GM18507 (cell line): Measurements from ENCODE around the gene CD47.

Experiments
- DNase-seq: peaks from one replicate; pipeline ENCODE4 v3.0.0; 2011; ENCODE audit warnings: low read depth; ENCODE audit not compliant: insufficient read length; ENCODE audit errors: extremely low spot score
- FAIRE-seq: peaks from 2 replicates; lab custom pipeline; 2011; peaks lifted over from hg19 to GRCh38; lab: Jason Lieb, UNC

Gene CD47

DNA sequence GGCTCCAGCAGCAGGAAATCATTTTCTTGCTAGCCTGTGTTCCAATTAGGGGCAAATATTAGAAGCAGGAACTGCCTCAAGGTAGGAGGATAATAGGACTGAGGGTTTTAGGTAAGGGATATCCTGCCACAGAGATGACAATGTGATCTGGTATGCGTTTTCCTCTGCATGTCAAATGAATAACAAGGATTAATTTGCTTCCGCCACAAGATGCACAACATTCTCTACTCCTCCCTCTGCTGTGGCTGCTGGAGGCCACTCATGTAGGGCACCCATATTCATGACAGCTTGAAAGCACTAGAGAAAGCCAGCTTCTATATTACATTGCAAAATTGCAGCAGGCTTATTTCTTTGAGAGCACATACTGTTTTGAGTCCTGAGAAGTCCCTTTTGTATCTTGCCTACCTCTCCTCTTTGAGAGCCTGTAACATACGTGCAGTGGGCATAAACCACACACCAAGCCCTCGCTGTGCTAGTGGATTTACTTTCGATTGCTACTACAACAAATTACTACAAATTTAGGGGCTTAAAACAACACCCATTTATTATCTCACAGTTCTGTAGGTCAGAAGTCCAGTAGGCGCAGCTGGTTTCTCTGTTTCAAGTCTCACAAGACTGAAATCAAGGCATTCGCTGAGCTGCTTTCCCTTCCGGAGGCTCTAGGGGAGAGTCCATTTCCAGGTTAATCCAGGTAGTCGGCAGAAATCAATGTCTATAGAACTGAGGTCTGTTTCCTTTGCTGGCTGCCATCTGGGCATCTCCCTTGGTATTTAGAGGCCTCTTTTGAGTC lies 5.9 kb upstream of the CD47 start:
- FAIRE-seq (no peak), DNase-seq (no peak)

GRCh38 chr3:108093616-108094015 lies 2.8 kb upstream of the CD47 start:
- DNase-seq (no peak), FAIRE-seq (no peak)

DNA sequence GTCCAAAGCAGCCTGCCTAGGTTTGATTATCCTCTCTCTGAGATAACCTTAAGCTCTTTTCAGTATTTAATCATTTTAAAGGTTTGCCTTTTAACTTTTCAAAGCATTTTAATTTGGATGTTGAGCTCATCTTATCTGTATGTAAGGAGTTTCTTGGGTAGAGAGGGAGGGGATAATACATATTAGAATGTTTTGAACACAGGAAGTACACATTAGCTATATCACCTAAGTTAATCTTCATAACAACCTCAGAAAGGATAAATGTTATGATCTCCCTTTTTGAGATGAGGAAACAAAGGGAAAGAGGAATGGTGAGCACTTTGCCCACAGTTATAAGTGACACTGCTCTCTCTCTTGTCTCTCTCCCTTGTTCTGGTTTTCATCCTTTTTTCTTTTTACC lies 2.2 kb upstream of the CD47 start:
- no peak for DNase-seq
- FAIRE-seq = no peak

GRCh38 chr3:108092501-108092900 lies 1.7 kb upstream of the CD47 start:
- DNase-seq (no peak), FAIRE-seq (no peak)

GRCh38 chr3:108091498-108092250 lies 843 bp upstream of the CD47 start:
- peak; percentile 12 for DNase-seq

DNA sequence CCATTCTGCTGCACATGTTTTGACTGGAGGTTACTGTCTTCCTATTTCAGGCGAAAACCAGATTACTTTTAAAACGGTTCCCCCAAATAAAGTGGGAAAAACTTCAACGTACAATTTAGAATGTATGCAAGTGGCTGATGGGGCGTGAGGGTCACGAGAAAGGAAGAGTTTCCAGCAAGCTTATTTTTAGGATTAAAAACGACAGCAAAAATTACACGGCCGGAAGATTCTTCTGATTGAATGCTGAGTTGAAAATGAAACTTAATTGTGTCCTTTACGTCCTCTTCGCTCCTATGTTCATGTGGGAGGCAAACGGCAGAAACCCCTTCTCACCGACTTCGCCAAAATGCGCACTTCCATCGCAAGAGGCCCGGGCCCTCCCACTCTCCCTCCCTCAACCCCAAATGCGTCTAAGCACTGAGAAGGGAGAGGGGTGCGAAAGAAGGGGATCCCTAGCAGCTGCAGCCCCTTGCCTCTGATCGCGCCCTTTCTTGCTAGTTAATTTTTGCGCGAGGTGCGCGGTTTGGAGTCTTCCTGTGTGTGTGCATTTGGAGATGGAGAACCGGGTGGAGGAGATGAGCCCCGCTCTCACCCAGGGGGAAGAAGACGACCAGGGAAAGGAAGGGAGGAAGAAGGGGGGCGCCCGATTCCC lies 656 bp downstream of the CD47 start:
- FAIRE-seq (peak; percentile 82), DNase-seq (peak; percentile 8)

More at GRCh38 chr3:108091498-108092250, 843 bp upstream of the CD47 start:
- FAIRE-seq = no peak

DNA sequence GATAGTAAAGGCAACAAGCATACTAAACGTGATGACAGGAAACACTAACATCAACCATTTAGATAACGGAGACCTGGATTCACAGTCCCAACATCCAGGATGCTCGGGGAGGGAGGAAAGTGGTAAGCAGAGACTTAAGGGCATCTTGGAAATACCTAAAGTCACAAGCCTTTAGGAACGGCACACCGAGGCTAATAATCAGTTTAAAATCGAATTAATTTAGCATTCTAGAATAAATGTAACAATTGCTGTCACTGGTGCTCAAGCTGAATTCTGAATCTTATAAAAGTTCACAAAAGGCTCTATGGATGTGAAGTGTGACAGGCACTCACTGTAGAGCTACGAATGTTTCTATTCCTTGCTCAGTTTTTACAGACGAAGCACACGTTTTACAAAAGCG lies 1.3 kb downstream of the CD47 start:
- no peak for FAIRE-seq

GRCh38 chr3:108088697-108089096 lies 2.1 kb downstream of the CD47 start:
- DNase-seq (peak; percentile 4), FAIRE-seq (peak; percentile 66)

More for the DNA sequence above, 1.3 kb downstream of the CD47 start:
- no peak for DNase-seq

DNA sequence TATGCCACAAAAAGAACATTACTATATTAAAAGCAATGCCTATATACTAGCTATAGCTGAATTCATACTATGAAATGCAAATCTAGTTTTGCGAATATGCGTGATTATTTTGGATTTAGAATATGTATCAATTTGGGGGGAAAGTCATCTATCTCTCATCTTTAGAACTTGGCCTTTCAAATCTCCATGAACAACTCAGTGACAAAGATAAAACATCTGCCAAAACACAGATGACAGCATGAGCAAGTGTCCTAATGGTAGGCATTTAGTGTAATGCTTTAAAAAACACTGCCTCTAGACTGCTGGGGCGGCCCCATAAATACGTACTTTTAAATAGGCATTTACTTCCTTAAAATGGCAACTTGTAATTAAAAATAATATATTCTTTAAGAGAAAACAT lies 2.7 kb downstream of the CD47 start:
- FAIRE-seq (no peak), DNase-seq (no peak)

DNA sequence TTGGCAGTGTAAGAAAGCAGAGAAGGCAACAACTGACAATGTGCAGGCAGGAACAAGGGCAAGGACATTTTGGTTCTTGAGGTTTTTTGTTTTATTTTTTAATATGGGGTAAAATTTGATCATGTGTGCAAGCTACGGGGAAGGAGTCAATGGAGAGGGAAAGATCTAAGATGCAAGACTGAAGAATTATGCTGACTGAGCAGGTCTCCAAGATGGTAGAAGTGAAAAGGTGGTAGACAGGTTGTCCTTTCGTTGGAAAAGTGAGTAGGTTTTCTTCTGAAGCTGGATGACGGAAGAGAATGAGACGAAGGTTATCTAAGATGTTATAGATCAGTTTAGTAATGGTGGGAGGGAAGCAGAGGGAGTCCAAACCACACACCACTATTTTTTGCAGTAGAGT lies 4.2 kb downstream of the CD47 start:
- FAIRE-seq = peak; percentile 15
- DNase-seq = no peak

DNA sequence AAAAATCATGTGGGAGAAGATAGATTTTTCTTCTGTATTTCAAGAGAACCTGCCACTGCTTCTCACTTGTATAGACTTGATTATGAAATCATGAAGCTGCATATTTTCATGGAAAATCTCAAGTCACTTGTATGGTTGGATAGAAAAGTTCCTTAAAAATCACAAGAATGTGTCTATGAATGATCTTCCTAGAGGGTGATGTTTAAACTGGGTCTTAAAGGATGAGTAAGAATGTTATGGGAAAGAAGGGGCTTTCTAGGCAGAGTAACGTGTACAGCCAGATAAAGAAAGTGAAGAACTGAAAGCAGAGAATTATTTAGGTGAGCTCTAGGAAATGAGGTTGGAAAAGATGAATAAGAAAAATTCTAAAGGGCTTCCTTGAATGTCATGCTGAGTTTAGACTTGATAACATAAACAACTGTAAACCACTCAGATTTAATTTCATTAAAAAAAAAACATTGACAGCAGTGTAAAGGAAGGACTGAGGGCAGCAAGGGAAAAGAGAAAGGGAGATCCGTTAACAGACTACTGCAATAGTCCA lies 5.0 kb downstream of the CD47 start:
- no peak for DNase-seq
- peak; percentile 47 for FAIRE-seq

GRCh38 chr3:108085370-108085769 lies 5.5 kb downstream of the CD47 start:
- DNase-seq (no peak), FAIRE-seq (peak; percentile 51)

- no peak for DNase-seq
- no peak for FAIRE-seq
Observed at GRCh38 chr3:108079877-108080276, 11.0 kb downstream of the CD47 start.

DNA sequence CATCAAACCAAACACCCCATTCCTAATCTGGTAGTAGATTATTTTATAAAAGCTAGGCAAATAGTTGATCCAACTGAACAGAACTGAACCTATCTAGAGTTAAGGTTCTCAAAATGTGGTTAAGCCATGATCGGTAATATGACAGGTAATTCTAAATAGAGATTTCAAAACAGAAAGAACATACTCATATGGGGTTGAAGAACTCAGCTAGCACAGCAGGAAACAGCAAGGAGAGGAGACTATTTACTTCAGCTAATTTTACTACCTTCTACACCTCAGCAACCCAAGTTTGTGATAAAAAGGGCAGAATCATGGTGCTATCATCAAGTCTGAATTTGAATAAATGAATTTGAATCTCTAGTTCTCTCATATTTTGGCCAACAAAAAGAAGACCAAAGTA lies 11.8 kb downstream of the CD47 start:
- no peak for FAIRE-seq
- DNase-seq = no peak

DNA sequence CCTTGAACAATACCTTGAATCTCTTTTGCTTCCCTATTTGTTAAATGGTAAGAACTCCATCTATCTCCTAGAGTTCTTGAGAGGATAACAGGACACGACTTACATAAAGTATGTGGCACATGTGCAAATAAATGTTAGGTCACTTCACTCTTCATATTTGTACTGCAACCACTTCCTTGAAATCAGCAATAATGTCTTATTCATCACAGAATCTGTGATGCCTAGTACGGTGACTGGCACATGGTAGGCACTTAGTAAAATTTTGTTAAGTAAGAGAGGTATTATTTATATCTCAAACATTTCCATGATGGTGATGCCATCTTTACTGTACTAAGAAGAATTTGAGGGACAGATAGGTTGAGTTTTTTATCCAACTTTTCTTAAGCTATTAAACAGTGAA lies 14.3 kb downstream of the CD47 start:
- no peak for DNase-seq
- FAIRE-seq = no peak

DNA sequence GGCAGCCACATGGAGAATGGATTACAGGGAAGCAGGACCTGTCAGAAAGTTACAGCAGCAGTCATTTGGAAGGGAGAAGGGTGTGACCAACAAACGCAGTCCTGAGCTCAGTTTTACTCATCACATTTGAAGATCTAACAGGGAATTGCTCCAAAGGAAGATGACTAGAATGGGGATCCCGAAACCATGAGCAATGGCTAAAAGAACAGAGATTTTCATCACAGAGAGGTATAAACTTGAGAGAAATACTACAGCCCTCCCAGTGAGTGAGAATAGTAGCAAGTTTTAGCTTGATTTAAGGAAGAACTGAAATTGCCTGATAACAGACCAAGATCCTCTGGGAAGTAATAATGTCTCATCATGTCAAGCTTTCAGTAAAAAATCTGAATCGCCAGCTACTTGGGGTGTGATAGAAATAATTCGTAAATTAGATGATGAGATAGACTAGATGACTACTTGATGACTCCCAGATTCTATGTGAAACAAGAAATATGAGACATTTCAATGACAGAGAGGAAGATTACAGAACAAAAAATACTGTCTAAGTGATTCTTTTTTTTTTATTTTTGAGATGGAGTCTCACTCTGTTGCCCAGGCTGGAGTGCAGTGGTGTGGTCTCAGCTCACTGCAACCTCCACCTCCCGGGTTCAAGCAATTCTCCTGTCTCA lies 16.9 kb downstream of the CD47 start:
- DNase-seq (no peak), FAIRE-seq (peak; percentile 38)

GRCh38 chr3:108071368-108071767 lies 19.5 kb downstream of the CD47 start:
- DNase-seq = no peak

GRCh38 chr3:108070356-108070755 lies 20.5 kb downstream of the CD47 start:
- DNase-seq (no peak), FAIRE-seq (no peak)

More at GRCh38 chr3:108071368-108071767, 19.5 kb downstream of the CD47 start:
- peak; percentile 48 for FAIRE-seq

GRCh38 chr3:108067768-108068167 lies 23.1 kb downstream of the CD47 start:
- no peak for FAIRE-seq

DNA sequence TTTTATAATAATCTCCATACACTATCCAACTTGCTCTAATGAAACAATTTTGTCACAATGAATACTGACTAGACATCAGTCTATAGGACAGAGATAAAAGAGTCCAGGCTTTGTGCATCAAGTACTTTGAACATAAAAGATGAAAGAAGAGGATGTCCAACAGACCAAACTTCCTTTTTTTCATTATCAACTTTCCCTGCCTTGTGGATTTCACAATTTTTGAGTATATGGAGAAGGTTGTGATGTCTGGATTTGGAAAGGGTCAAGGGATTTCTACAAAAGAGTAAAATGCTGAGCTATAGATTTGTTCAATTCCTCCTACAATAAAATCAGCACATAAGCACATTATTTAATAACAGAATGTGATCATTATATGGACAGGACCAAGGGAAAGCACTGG lies 25.7 kb downstream of the CD47 start:
- DNase-seq (no peak), FAIRE-seq (no peak)

More at GRCh38 chr3:108067768-108068167, 23.1 kb downstream of the CD47 start:
- no peak for DNase-seq
